ENCODE results near the gene DPM1. TPM values are rescaled to one million over a fixed set of nuclear protein-coding genes. Genes with fewer than 3 reads are reported as not detected.

DPM1 gene
- total RNA-seq, 1 experiment from 2014 or later = 65.5 TPM

DNA sequence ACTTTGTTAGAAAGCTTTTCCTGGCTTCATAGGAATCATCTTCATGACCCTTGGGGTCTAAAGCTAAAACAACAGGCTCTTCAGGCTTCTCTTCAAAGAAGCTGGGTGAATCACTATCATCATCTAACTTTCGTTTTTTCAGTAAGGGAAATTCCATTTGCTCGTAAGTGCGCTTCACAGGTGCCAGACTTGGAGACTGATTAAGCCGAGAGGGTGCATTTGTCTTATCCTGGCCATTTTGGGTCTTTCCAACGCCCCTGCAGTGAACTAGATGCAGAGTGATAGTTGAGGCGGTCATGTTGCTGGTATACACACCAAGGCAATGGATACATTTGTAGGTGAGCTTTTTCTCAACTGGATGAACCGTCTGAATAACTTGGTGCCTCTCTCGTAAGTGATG, 65.9 kb downstream of the DPM1 start (continued):
- TF ChIP-seq SRF (IDR thresholded peaks at IDR 0.05; ENCODE audit: low read depth) = no peak

- ChIA-PET RAD21 (ENCODE audit: low non-redundant PET in 1 of 2, low total read pairs in 2 of 2, uncharacterized antibody in 2 of 2, unreplicated experiment in 2 of 2) (no interaction called here), CTCF (no interaction called here), POLR2A (interaction anchor here (0.5 kb wide), 1 partner anchor 875 kb away, joined by 3 read pairs; no protein-coding TSS in a partner anchor)
- H3K4me3 ChIP-seq (replicated peaks in 1 of 2; ENCODE audit: low read depth in 1 of 2, low read length in 2 of 2) = no peak overlapping the region
- no TSS peak for BruUV-seq (replicated peaks)
- H3K27ac ChIP-seq (ENCODE audit: low read depth, low read length) = no peak overlapping the region
- peaks cover 25 to 53% of the 10 kb centered on the region in 2 experiments for H3K36me3 ChIP-seq (ENCODE audit: control insufficient read depth in 1 of 2, insufficient read depth in 2 of 2, low read length in 2 of 2)
- no peak for TF ChIP-seq SP1 (IDR thresholded peaks at IDR 0.05; ENCODE audit: low read depth)
- TF ChIP-seq ELF1 (IDR thresholded peaks at IDR 0.05; ENCODE audit: borderline replicate concordance, low read depth) = no peak
- TF ChIP-seq FOSL1 (IDR thresholded peaks at IDR 0.05; ENCODE audit: low read depth) = no peak
- TF ChIP-seq MAX (IDR thresholded peaks at IDR 0.05) = no peak
- no peak for TF ChIP-seq YY1 (IDR thresholded peaks at IDR 0.05; ENCODE audit: extremely low read depth, insufficient replicate concordance, low read depth, low read length)
- no peak for TF ChIP-seq SIN3A (IDR thresholded peaks at IDR 0.05; ENCODE audit: low read depth)
- no peak for TF ChIP-seq EGR1 (IDR thresholded peaks at IDR 0.05; ENCODE audit: low read depth)
- no peak for TF ChIP-seq CEBPB (IDR thresholded peaks at IDR 0.05; ENCODE audit: low read depth)
- no peak for TF ChIP-seq CBX3 (IDR thresholded peaks at IDR 0.05; ENCODE audit: low read depth)
- no peak for TF ChIP-seq POLR2A (IDR thresholded peaks at IDR 0.05; ENCODE audit: borderline replicate concordance, extremely low read depth, insufficient read depth, insufficient read length)
- TF ChIP-seq, protein P1, sequence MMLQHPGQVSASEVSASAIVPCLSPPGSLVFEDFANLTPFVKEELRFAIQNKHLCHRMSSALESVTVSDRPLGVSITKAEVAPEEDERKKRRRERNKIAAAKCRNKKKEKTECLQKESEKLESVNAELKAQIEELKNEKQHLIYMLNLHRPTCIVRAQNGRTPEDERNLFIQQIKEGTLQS (IDR thresholded peaks at IDR 0.05) = no peak
- no peak for TF ChIP-seq CTCF (IDR thresholded peaks at IDR 0.05 in 2 of 3, conservative IDR thresholded peaks at IDR 0.05 in 1 of 3; ENCODE audit: borderline replicate concordance in 1 of 3, insufficient read depth in 1 of 3, low read depth in 2 of 3, low read length in 2 of 3)
- no peak for TF ChIP-seq SRF (IDR thresholded peaks at IDR 0.05; ENCODE audit: low read depth)
- TF ChIP-seq POLR2AphosphoS5 (IDR thresholded peaks at IDR 0.05; ENCODE audit: low read depth, low read length) = no peak
- H3K4me2 ChIP-seq (ENCODE audit: low read length) = no peak overlapping the region
- peaks cover 50% of the 10 kb centered on the region; the same call in 1 of the 2 replicates for H3K79me2 ChIP-seq (ENCODE audit: insufficient read depth, low read length)
- H3K9me3 ChIP-seq (ENCODE audit: control insufficient read depth in 1 of 2, insufficient read depth in 1 of 2, low read depth in 1 of 2, low read length in 2 of 2) = no peaks in the 10 kb centered on the region
- H2AFZ ChIP-seq (ENCODE audit: low read depth, low read length, poor library complexity, severe bottlenecking) = no peak overlapping the region
- no peaks in the 10 kb centered on the region for H3K27me3 ChIP-seq (ENCODE audit: insufficient read depth, low read length)
- H3K4me1 ChIP-seq (ENCODE audit: control insufficient read depth in 1 of 2, insufficient read depth in 2 of 2, low read length in 2 of 2) = no peaks in the 10 kb centered on the region
- H4K20me1 ChIP-seq (ENCODE audit: insufficient read depth) = peaks cover 6% of the 10 kb centered on the region; the same call in 1 of the 2 replicates
- intact Hi-C loops (cut with micrococcal nuclease) = no loop called here
- H3K9me2 ChIP-seq (ENCODE audit: insufficient read depth) = no peaks in the 10 kb centered on the region
- DNase-seq (ENCODE audit: low read depth, low spot score) (no peak), ATAC-seq (no peak)
- H3K9ac ChIP-seq (ENCODE audit: low read length) = no peak overlapping the region
These were observed 67.2 kb downstream of the DPM1 start for GRCh38 chr20:50891138-50891537.

Data from HCT116 (cell line).